NCI-H1105 (cell line): ENCODE data around the gene PPP1R9B.

Experiments
- DNase-seq: peaks from one replicate; lab custom pipeline; 2025; lab: John Stamatoyannopoulos, UW

Gene PPP1R9B

GRCh38 chr17:50187751-50188530 lies 37.5 kb upstream of the PPP1R9B start:
- no peak for DNase-seq

DNA sequence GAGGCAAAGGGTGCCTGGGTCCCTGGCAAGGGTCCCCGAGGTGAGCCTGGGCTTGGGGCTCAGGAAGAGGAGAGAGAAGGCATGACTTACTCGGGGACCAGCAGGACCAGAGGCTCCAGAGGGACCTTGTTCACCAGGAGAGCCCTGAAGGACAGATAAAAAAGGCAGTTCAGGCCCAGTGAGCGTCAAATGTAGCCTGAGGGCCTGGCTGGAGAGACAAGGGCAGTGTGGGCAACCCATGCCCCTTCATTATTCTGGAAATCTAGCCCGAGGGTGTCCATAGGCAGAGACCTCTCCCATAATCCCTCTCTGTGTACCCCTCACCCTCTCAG lies 36.9 kb upstream of the PPP1R9B start:
- DNase-seq: no peak

DNA sequence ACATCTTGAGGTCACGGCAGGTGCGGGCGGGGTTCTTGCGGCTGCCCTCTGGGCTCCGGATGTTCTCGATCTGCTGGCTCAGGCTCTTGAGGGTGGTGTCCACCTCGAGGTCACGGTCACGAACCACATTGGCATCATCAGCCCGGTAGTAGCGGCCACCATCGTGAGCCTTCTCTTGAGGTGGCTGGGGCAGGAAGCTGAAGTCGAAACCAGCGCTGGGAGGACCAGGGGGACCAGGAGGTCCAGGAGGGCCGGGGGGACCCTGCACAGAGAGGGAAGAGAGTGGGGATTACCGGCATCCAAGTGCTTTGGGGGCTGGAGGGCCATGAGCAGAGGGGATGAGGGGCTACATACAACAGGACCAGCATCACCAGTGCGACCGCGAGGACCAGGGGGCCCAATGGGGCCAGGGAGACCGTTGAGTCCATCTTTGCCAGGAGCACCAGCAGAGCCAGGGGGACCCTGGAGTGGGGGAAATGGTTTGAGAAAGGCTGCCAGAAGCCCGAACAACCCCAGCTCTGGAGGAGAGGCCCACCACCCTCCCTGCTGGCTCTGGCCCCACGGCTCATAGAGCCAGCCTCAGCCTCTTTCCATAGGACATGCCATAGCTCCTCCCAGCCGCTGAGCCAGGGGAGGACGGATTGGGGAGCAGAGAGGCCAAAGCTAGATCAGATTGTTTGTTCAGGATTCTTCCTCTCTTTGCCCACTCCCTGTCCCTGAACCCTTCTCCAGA lies 36.4 kb upstream of the PPP1R9B start:
- DNase-seq: no peak

DNA sequence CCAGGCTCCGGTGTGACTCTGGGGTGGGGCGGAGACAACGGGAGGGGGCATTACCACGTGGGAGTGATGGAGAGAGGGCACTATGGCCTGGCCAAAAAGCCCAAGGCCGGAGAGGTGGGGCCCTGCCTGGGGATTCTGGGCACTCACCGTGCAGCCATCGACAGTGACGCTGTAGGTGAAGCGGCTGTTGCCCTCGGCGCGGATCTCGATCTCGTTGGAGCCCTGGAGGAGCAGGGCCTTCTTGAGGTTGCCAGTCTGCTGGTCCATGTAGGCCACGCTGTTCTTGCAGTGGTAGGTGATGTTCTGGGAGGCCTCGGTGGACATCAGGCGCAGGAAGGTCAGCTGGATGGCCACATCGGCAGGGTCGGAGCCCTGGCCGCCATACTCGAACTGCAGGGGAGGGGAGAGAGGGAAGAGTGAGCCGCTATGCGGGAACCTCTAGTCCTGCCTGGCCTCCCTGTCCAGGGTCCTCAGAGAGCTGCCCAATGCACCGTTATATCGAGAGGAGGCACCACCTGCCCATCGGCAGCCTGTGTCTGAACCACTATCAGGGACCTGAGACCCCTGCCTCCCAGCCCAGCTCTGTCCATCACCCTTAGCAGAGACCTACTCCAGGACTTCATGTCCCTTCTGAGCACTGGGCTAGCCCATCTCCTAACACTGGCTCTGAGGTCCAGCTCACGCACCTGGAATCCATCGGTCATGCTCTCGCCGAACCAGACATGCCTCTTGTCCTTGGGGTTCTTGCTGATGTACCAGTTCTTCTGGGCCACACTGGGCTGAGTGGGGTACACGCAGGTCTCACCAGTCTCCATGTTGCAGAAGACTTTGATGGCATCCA lies 35.4 kb upstream of the PPP1R9B start:
- no peak for DNase-seq

- no peak for DNase-seq
Measured at GRCh38 chr17:50184611-50185398, 34.3 kb upstream of the PPP1R9B start.

DNA sequence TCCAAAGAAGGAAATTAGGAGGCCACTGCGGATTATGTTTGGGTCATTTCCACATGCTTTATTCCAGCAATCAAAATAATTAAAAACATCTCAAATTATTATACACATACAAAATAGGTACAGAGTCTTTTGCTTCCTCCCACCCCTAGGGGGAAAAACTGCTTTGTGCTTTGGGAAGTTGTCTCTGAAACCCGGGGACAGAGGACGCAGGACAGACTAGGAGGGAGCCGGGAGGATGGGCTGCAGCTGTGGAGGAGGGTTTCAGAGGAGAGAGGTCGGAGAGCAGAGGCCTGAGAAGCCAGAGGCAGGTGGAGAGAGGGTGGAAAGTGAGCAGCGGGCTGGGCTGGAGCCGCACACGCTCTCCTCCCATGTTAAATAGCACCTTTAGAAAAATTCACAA lies 33.6 kb upstream of the PPP1R9B start:
- DNase-seq: no peak

GRCh38 chr17:50183421-50183994 lies 33.0 kb upstream of the PPP1R9B start:
- no peak for DNase-seq

DNA sequence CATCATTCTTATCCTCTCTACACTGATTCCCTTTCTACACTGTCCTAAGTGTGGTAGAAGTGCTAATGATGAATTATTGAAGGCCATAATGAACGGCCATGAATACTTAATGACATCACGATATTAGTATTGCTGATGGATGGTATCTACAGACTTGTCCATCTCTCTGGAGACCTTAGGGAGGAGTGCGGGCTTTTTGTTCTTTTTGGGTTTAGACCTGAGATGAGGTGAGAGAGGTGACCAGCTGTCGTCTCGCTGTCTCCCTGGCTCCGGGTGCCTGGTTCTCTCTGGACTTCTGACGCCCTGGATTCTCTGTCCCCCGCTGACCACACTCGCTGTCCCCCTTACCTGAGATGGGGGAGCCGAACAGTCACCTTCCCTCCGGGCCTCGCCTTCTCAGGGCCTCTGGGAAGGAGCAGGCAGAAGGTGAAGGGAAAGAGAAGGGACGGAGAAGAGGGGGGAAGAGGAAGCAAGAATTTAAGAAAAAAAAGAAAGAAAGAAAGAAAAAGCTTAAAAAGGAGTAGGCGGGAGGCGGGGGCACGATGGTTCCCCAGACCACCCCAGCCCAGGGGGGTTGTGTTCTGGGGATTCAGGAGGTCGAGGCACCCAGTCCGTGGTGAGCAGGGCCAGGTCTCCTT lies 32.4 kb upstream of the PPP1R9B start:
- no peak for DNase-seq

GRCh38 chr17:50181591-50182560 lies 31.4 kb upstream of the PPP1R9B start:
- DNase-seq: no peak

- DNase-seq: no peak
Measured at GRCh38 chr17:50181144-50181543, 30.7 kb upstream of the PPP1R9B start.

- DNase-seq: no peak
Measured at GRCh38 chr17:50180620-50181019, 30.1 kb upstream of the PPP1R9B start.

GRCh38 chr17:50180111-50180510 lies 29.6 kb upstream of the PPP1R9B start:
- DNase-seq: no peak

DNA sequence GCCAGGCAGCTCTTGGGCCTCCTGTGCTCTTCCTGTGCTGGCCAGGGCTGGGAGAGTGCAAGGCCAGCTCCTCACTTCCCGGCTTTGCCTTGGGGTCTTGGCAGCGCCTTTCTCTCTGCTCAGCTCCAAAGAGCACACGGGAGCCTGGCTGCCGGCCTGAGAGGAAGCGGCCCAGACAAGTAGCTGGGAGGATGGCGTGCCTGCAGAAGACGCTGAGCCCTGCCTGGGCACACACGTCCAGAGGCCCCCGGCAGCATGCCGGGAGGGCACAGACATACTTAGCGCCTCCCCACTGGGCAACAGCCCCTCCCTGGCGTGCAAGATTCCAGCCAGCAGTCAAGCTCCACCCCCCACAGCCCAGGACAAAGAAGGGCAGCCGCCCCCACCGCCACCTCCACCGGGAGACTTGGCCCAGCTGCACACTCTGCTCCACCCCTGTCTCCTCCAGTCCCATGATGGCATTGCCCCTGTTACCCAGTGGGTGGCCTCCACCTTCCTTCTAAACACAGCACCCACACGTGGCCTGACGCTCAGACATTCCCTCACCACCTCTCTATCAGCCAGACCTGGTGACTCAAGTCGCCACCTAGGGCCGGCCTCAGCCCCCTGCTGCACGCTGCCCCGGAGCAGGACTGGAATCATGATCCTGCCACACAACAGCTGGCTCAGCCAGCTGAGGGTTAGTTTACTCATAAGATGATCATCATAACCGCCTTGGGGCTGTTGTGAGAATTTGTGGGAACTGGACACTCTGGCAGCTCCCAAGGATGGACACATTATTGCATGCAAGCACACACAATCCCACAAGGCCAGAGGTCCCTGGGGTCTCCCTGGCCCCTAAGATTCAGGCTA lies 27.7 kb upstream of the PPP1R9B start:
- no peak for DNase-seq

- DNase-seq: no peak
Measured at GRCh38 chr17:50177476-50177875, 27.0 kb upstream of the PPP1R9B start.

- no peak for DNase-seq
Measured at GRCh38 chr17:50176559-50177357, 26.3 kb upstream of the PPP1R9B start.

- DNase-seq: no peak
Measured at GRCh38 chr17:50175035-50175807, 24.7 kb upstream of the PPP1R9B start.

GRCh38 chr17:50174444-50174843 lies 24.0 kb upstream of the PPP1R9B start:
- DNase-seq: no peak
